HG02981 (cell line): ENCODE results near the gene GABBR1.

Experiments
- ATAC-seq: cut with Tn5 transposase; IDR thresholded peaks from one replicate; pipeline ENCODE4 v1.9.1; 2021; ENCODE audit warnings: mild to moderate bottlenecking, moderate library complexity; ENCODE audit not compliant: unreplicated experiment

GABBR1 gene

GRCh38 chr6:29625337-29625930 lies 7.5 kb downstream of the GABBR1 start:
- ATAC-seq = no peak

DNA sequence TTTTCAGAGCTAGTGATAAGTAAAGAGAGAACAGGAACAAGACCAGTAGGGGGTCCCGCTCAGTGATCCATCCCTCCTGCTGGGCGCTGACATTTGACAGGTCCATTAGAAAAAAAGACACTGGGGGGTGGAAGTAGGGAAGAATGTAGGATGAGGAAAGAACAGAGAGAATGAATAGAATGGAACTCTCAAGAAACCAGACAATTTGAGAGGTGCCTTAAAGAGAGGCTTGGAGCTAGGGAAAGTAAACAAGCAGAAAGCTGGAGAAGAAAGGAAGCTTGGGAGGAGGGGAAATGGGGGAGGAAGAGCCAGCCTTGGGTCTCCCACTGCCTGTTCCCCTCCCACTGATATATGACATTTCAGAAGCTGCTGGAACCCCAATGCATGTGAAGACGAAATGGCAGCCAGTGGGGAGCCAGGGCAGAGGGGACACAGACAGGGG lies 8.4 kb downstream of the GABBR1 start:
- ATAC-seq = no peak

- no peak for ATAC-seq
Measured at GRCh38 chr6:29620630-29621029, 12.4 kb downstream of the GABBR1 start.

- ATAC-seq = no peak
Measured at GRCh38 chr6:29619578-29620160, 13.3 kb downstream of the GABBR1 start.

DNA sequence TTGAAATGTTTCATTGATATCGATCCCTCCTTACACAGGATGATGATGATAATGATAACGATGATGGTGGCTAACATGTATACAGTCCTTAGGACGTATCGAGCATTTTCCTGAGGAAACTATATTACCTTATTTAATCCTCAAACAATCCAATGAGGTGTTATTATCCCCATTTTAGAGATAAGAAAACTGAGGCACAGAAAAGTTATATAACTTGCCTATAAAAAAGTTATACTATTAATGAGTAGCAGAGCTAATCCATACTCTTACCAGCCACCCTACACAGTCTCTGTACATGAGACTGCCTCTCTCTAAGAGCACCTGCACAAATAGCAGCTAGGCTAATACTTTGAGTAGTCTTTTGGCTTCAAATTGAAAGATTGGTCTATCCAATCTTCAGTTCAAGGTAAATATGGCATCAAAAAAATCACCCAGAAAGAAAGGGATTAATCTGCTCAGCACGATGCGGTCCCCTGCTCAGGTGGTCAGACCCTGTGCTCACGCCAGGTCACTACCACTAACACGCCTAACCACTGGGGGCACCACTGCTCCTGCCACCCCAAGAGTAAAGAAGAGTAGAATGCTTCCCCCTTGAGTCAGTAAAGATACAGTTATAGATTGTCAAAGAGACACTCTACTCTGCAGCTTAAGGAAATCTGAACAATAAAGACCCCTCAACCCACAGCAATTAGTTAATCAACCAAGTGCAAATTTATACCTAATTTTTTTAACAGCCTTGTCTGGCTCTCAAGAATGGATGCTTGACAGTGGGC lies 15.0 kb downstream of the GABBR1 start:
- ATAC-seq = no peak

GRCh38 chr6:29611426-29611825 lies 21.6 kb downstream of the GABBR1 start:
- no peak for ATAC-seq

DNA sequence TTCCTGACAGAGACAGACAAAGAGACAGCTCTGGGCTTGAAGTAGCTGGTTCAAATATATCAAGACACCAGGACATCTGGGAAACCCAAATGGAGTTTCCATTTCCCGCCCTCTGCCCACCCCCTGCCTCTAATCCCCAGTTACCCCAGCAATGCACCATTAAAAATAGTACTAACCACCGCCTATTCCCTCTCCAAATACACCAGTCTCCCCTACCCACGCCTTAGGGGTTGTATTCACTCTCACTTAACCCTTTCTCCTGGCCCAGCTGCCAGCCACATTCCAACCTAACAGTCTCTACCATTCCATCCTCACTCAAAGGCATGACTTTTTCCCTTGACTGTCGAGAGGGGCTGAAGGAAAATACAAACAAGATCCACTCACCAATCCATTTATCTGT lies 22.4 kb downstream of the GABBR1 start:
- ATAC-seq = no peak

- no peak for ATAC-seq
Measured at GRCh38 chr6:29608131-29608530, 24.9 kb downstream of the GABBR1 start.

DNA sequence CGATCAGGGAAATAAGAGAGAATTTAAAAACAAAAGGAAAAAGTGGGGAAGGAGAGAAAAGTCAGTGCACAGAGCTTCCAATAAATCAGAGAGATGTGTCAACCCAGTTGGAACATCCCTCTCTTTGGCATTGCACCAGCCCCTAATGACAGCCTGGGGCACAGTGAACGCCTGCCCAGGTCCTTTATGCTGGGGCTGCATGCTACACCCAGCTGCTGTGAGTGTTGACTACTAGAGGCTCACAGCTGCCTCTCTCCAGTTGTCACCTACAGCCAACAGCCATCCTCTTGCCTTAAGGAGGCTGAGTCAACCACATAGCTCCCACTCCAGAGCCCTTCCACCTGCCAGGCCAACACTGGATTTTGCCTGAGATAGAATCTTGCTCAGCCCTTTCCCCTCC lies 29.1 kb downstream of the GABBR1 start:
- no peak for ATAC-seq

DNA sequence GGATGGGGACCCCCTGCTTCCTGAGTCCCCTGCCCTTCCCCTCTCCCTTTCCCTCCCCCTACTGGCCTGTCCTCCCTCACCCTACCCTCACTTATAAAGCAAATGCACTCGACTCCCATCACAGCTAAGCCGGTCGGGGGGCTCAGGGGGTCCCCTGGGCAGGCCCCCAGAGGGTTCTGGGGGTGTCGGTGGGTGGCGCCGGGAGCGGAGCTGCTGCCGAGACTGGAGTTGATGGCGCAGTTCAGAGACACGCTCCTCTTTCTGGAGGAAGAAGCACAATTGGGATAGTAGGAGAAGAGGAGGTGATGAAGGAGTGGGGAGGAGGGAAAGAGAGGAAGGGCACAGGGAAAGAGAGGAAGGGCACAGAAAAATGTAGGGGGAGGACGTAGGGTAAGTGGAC lies 29.5 kb downstream of the GABBR1 start:
- ATAC-seq = no peak

DNA sequence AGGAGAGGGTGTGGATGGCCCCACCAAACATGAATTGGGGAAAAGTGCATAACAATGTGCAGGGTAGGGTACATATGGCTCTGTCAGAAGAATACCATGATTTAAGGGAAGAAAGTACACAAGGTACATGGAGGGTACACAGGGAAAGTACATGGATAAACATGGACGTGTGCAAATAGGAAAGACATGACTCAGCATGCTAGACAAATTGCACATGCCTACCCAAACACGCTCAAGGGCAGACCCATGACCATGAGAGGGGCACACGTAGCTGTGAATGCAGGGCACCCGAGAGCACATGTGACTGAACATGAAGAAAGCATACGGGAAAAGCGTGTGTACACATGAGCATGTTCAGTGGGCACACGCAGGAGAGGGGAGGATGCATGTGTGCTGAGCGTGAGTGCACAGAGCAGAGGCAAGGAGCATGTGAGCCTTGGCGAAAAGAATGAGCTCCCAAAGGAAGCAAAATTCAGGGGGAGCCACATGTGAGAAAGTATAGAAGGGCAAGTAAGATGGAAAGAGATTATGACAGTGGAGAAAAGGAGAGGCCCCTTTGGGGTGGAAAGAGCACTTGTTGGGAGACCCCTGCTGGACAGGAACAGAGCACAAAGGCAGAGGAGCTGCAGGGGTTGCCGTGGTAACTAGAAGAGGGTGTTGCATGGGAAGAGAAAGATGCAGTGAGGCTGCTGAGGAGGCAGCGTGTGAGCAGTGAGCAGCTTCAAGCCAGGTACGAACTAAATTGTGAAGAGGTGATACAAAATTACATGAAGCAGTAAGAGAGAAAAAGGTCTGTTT lies 30.2 kb downstream of the GABBR1 start:
- ATAC-seq = no peak

DNA sequence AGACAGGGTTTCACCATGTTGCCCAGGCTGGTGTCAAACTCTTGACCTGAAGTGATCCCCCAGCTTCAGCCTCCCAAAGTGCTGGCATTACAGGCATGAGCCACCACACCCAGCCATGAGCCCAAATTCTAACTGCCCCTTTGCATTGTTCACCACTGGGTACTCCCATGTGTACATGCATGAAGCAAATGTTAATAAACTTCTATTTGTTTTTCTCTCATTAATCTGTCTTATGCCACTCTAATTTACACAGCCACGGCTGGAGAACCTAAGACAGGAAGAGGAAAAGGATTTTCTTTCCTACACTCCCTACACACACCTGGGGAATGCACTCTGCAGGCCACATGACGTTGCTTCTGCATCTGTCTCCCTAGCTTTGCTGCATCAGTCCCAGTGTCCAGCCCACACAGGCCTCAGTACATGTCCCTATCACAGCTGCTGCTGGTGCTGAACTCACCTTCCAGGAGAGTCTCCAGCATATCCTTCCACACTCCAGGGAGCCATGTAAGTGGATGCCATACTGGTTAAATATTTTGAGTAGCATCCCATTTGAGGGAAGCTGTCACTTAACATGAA lies 34.7 kb downstream of the GABBR1 start:
- ATAC-seq = no peak

DNA sequence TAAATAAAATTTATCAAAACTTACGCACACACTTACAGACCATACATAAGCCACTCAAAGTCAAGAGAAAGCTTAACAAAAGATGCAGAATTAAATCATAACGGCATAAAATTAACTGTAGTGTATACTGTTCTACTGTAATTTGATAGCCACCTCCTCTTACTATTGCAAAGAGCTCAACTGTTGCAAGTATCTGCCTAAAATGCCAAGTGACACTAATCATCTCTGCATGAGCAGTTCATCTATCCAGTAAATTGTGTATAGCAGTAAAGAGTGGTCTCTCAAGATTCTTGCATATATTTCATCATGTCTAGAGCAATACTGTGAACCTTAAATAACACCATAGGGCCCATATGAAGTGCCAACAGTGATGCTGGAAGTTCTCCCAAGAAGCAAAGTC lies 35.8 kb downstream of the GABBR1 start:
- no peak for ATAC-seq

- ATAC-seq = no peak
Measured at GRCh38 chr6:29596381-29596900, 36.5 kb downstream of the GABBR1 start.

DNA sequence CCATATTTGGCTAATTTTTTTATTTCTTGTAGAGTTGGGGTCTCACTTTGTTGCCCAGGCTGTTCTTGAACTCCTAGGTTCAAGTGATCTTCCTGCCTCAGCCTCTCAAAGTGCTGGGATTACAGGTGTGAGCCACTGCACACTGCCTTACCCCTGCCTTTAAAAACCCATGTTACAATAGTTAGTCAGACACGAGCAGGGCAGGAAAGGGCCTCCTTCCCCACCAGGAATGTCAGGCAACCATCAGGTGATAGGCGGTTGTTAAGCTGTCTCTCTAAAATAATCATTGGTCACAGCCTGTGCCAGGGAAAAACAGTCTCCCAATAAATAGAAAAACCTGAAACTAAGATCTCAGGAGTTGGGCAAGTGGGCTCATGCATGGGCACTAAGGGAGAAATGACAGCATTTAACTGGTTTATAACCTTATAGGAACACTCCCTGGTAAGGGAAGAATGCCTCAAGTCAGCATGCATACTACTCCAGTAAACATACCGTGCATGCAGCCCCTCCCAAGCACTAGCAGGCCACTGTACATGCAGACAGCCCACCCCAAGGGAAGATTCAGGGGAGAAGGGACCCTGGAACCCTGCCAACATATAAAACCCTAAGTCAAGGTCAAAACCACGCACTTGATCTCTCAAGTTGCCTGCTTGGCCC lies 39.7 kb downstream of the GABBR1 start:
- ATAC-seq = no peak

GRCh38 chr6:29591677-29592076 lies 41.3 kb downstream of the GABBR1 start:
- no peak for ATAC-seq

- ATAC-seq = no peak
Measured at GRCh38 chr6:29590218-29590808, 42.7 kb downstream of the GABBR1 start.

GRCh38 chr6:29589423-29590048 lies 43.4 kb downstream of the GABBR1 start:
- ATAC-seq = peak; percentile 60

DNA sequence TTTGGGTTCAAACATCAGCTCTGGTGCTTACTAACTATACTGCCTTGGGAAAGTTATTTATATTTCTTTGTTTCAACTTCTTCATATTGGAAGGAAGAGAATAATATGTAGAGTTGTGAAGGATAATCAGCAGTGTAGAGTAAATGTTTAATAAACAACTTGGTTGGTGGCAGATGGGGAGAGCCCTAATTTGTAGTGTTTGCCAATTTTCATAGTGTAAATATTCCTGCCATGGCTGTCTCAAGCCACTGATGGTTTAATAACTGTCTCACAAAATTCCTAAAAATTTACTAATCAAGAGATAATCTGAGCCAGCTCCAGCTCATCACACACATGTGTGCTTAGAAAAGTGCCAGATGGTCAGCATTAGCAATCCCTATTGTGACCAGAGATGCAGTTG lies 48.2 kb downstream of the GABBR1 start, which contains the start of gene OR2H2:
Gene OR2H2, plus strand, starts transcription at position 301 of the 400 bp plus-strand sequence. CDS start 2,824 bp downstream, outside the sequence.
- ATAC-seq = no peak
